Neuronal stem cell (in vitro differentiated cells): ENCODE measurements around the gene ARRDC3.

Source experiments
- DNase-seq: peaks from one replicate; pipeline ENCODE4 v3.0.0-alpha.2; 2013; ENCODE audit warnings: low spot score
- H2AFZ ChIP-seq: one replicate; pipeline ENCODE4 v1.6.1; 2013; ENCODE audit warnings: mild to moderate bottlenecking, low read length, inconsistent platforms
- H2AK5ac ChIP-seq: 2 replicates; pipeline ENCODE4 v1.6.1; 2013; ENCODE audit warnings: low read depth, mild to moderate bottlenecking, inconsistent platforms, low read length, moderate library complexity, mixed read lengths
- H2BK120ac ChIP-seq: 2 replicates; pipeline ENCODE4 v1.6.1; 2013; ENCODE audit warnings: low read depth, mild to moderate bottlenecking, inconsistent platforms, low read length, moderate library complexity, mixed read lengths
- H2BK12ac ChIP-seq: one replicate; pipeline ENCODE4 v1.6.1; 2013; ENCODE audit warnings: low read length, inconsistent platforms
- H2BK15ac ChIP-seq: 2 replicates; pipeline ENCODE4 v1.6.1; 2013; ENCODE audit warnings: mild to moderate bottlenecking, low read length, inconsistent platforms, mixed read lengths
- H2BK5ac ChIP-seq: one replicate; pipeline ENCODE4 v1.6.1; 2013; ENCODE audit warnings: inconsistent platforms, mild to moderate bottlenecking, low read length, moderate library complexity
- H3K14ac ChIP-seq: one replicate; pipeline ENCODE4 v1.6.1; 2013; ENCODE audit warnings: low read length, inconsistent platforms
- H3K18ac ChIP-seq: 2 replicates; pipeline ENCODE4 v1.6.1; 2013; ENCODE audit warnings: low read length, inconsistent platforms
- H3K23ac ChIP-seq: 2 replicates; pipeline ENCODE4 v1.6.1; 2013; ENCODE audit warnings: low read depth, mild to moderate bottlenecking, mixed read lengths, low read length, inconsistent platforms; ENCODE audit not compliant: poor library complexity
- H3K27ac ChIP-seq: replicated peaks from 3 replicates; pipeline ENCODE4 v1.5.1; 2013; ENCODE audit warnings: low read length, inconsistent platforms
- H3K27me3 ChIP-seq, 3 experiments: 2 replicates each; pipeline ENCODE4 v1.6.1; 2013; ENCODE audit warnings: low read length in 3 of 3, mild to moderate bottlenecking in 2 of 3, inconsistent platforms in 1 of 3, low read depth in 1 of 3, mixed read lengths in 1 of 3, moderate library complexity in 1 of 3; ENCODE audit not compliant: control insufficient read depth in 3 of 3, insufficient read depth in 3 of 3
- H3K36me3 ChIP-seq, 2 donors: replicated peaks in 1 of 2; 2 replicates each; pipeline ENCODE4 v1.6.1; 2013; ENCODE audit warnings: low read length in 2 of 2; ENCODE audit not compliant: control insufficient read depth in 2 of 2, insufficient read depth in 2 of 2
- H3K4ac ChIP-seq: 2 replicates; pipeline ENCODE4 v1.6.1; 2013; ENCODE audit warnings: inconsistent platforms, mild to moderate bottlenecking, low read length, moderate library complexity
- H3K4me1 ChIP-seq, 2 donors: 1 replicate in 1 of 2; 2 replicates in 1 of 2; pipeline ENCODE4 v1.6.1; 2013; ENCODE audit warnings: low read length in 2 of 2, low read depth in 1 of 2; ENCODE audit not compliant: control insufficient read depth in 2 of 2, insufficient read depth in 1 of 2
- H3K4me2 ChIP-seq: one replicate; pipeline ENCODE4 v1.6.1; 2013; ENCODE audit warnings: mild to moderate bottlenecking, low read length, inconsistent platforms; ENCODE audit not compliant: insufficient read depth, poor library complexity, severe bottlenecking
- H3K4me3 ChIP-seq, 2 donors: 2 replicates each; pipeline ENCODE4 v1.5.1; 2013; ENCODE audit warnings: low read length in 2 of 2, mild to moderate bottlenecking in 2 of 2, inconsistent platforms in 1 of 2, moderate library complexity in 1 of 2
- H3K79me1 ChIP-seq: one replicate; pipeline ENCODE4 v1.6.1; 2013; ENCODE audit warnings: low read depth, mild to moderate bottlenecking, inconsistent platforms, low read length, moderate library complexity
- H3K9ac ChIP-seq: one replicate; pipeline ENCODE4 v1.6.1; 2013; ENCODE audit warnings: mild to moderate bottlenecking, low read depth, low read length, inconsistent platforms; ENCODE audit not compliant: poor library complexity
- H3K9me3 ChIP-seq, 2 donors: replicated peaks in 1 of 2; 2 replicates each; pipeline versions ENCODE3 to v1.6.1; 2013; ENCODE audit warnings: low read length in 2 of 2, mild to moderate bottlenecking in 2 of 2, inconsistent platforms in 1 of 2, low read depth in 1 of 2, mixed read lengths in 1 of 2, moderate library complexity in 1 of 2; ENCODE audit not compliant: control insufficient read depth in 2 of 2, insufficient read depth in 1 of 2
- H4K8ac ChIP-seq: one replicate; pipeline ENCODE4 v1.6.1; 2013; ENCODE audit warnings: low read depth, mild to moderate bottlenecking, inconsistent platforms, low read length, moderate library complexity
- H4K91ac ChIP-seq: one replicate; pipeline ENCODE4 v1.6.1; 2013; ENCODE audit warnings: low read length, low read depth, mild to moderate bottlenecking, inconsistent platforms; ENCODE audit not compliant: poor library complexity
- WGBS, 2 donors: extraction: QIAGEN DNeasy Blood & Tissue Kit; methylation state at CpG; one replicate each; pipeline ENCODE4 v1.1.7; 2013; ENCODE audit warnings: missing lambda C conversion rate in 2 of 2, mixed read lengths in 1 of 2; ENCODE audit not compliant: insufficient read length in 2 of 2, insufficient replicate concordance in 1 of 2; ENCODE audit errors: extremely low coverage in 2 of 2; 5-methylcytosine and 5-hydroxymethylcytosine counted together

ARRDC3 gene

GRCh38 chr5:91361055-91361701, 21.9 kb downstream of the ARRDC3 start:
- no peak overlapping the region for H2BK15ac ChIP-seq
- no peak for DNase-seq
- no peak overlapping the region for H3K27ac ChIP-seq
- peaks cover 0 to 16% (median 0%) of the 10 kb centered on the region in 3 experiments for H3K27me3 ChIP-seq
- no peak overlapping the region for H2AFZ ChIP-seq
- WGBS, 2 donors: no CpG with 5 or more reads among the region's 6 CpGs
- no peaks in the 10 kb centered on the region for H3K79me1 ChIP-seq
- no peak overlapping the region for H2BK120ac ChIP-seq
- no peak overlapping the region for H2BK5ac ChIP-seq
- H2BK12ac ChIP-seq: no peak overlapping the region
- no peak overlapping the region for H2AK5ac ChIP-seq
- H3K4me2 ChIP-seq: no peak overlapping the region
- no peak overlapping the region for H3K4me3 ChIP-seq
- H4K91ac ChIP-seq: no peak overlapping the region
- H3K36me3 ChIP-seq: no peaks in the 10 kb centered on the region
- H3K4ac ChIP-seq: no peak overlapping the region
- H3K14ac ChIP-seq: no peak overlapping the region
- no peaks in the 10 kb centered on the region for H3K4me1 ChIP-seq
- H3K9me3 ChIP-seq: peaks cover 0 to 3% of the 10 kb centered on the region in 2 donors
- no peak overlapping the region for H3K23ac ChIP-seq
- H3K9ac ChIP-seq: no peak overlapping the region
- H4K8ac ChIP-seq: no peak overlapping the region
- H3K18ac ChIP-seq: no peak overlapping the region

DNA sequence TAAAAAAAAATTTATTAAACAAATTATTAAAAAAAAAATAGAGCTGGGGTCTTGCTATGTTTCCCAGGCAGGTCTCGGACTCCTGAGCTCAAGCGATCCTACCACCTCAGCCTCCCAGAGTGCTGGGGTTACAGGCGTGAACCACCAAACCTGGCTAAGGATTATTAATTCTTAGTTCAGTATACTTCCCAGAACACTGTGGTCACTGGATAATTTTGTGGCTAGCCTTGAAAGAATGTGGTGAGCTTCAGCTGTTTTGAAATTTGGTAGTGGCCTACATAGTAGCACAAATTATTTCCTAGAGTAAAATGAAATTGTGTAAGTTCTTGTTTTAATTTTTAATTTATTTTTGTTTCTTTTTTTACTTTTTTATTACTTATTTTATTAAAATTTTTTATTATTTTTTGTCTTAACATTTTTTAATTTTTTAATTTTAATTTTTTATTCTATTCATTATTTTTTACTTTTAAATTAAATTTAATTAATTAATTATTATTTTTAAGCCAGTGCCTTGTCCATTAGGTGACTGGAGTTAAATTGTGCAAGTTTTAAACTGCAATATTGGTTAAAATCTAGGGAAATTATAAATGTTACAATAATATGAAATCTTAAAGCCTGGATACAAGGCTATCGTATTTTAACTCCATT, 23.0 kb downstream of the ARRDC3 start:
- H3K4ac ChIP-seq: no peak overlapping the region
- H3K4me3 ChIP-seq: no peak overlapping the region

GRCh38 chr5:91357806-91358205, 25.3 kb downstream of the ARRDC3 start:
- Histone ChIP-seq H3K36me3 (no peaks in the 10 kb centered on the region), H3K4me2 (no peak overlapping the region), H3K9ac (no peak overlapping the region), H3K9me3 (peaks cover 0 to 3% of the 10 kb centered on the region in 2 donors), H2AK5ac (no peak overlapping the region), H3K23ac (no peak overlapping the region), H2BK120ac (no peak overlapping the region), H2BK5ac (no peak overlapping the region), H3K14ac (no peak overlapping the region), H2AFZ (no peak overlapping the region), H3K27me3 (peaks cover 0 to 40% (median 0%) of the 10 kb centered on the region in 3 experiments), H2BK12ac (no peak overlapping the region), H3K4me3 (no peak overlapping the region), H3K4ac (no peak overlapping the region), H2BK15ac (no peak overlapping the region), H3K18ac (no peak overlapping the region), H3K79me1 (no peaks in the 10 kb centered on the region), H4K91ac (no peak overlapping the region), H4K8ac (no peak overlapping the region), H3K4me1 (no peaks in the 10 kb centered on the region), H3K27ac (no peak overlapping the region)
- no peak for DNase-seq
- WGBS, 2 donors: no CpG with 5 or more reads among the region's 2 CpGs

More for the DNA sequence above, 23.0 kb downstream of the ARRDC3 start:
- Histone ChIP-seq H3K14ac (no peak overlapping the region), H4K8ac (no peak overlapping the region), H3K36me3 (no peaks in the 10 kb centered on the region), H3K9ac (no peak overlapping the region), H2BK120ac (no peak overlapping the region), H3K27me3 (peaks cover 0 to 23% (median 0%) of the 10 kb centered on the region in 3 experiments), H3K4me1 (no peaks in the 10 kb centered on the region), H2BK12ac (no peak overlapping the region), H3K27ac (no peak overlapping the region), H3K79me1 (no peaks in the 10 kb centered on the region), H2AK5ac (no peak overlapping the region), H3K9me3 (peaks cover 0 to 3% of the 10 kb centered on the region in 2 donors), H3K4me2 (no peak overlapping the region), H2BK5ac (no peak overlapping the region), H3K23ac (no peak overlapping the region), H3K18ac (no peak overlapping the region), H4K91ac (no peak overlapping the region), H2BK15ac (no peak overlapping the region), H2AFZ (no peak overlapping the region)
- DNase-seq: no peak
- no CpG with 5 or more reads among the region's 4 CpGs for WGBS, 2 donors

- H2BK15ac ChIP-seq: no peak overlapping the region
- no peak overlapping the region for H3K23ac ChIP-seq
- H2BK12ac ChIP-seq: no peak overlapping the region
- DNase-seq: no peak
- peaks cover 0 to 3% of the 10 kb centered on the region in 2 donors for H3K9me3 ChIP-seq
- H4K8ac ChIP-seq: no peak overlapping the region
- H3K18ac ChIP-seq: no peak overlapping the region
- no peak overlapping the region for H4K91ac ChIP-seq
- H3K27ac ChIP-seq: no peak overlapping the region
- H2BK5ac ChIP-seq: no peak overlapping the region
- H3K36me3 ChIP-seq: no peaks in the 10 kb centered on the region
- no CpG with 5 or more reads among the region's 8 CpGs for WGBS, 2 donors
- no peaks in the 10 kb centered on the region for H3K79me1 ChIP-seq
- no peaks in the 10 kb centered on the region for H3K4me1 ChIP-seq
- no peak overlapping the region for H2AK5ac ChIP-seq
- peaks cover 0 to 47% (median 0%) of the 10 kb centered on the region in 3 experiments for H3K27me3 ChIP-seq
- no peak overlapping the region for H2AFZ ChIP-seq
- H3K4ac ChIP-seq: no peak overlapping the region
- H3K4me2 ChIP-seq: no peak overlapping the region
- no peak overlapping the region for H2BK120ac ChIP-seq
- no peak overlapping the region for H3K4me3 ChIP-seq
- H3K9ac ChIP-seq: no peak overlapping the region
- H3K14ac ChIP-seq: no peak overlapping the region
These were observed 26.0 kb downstream of the ARRDC3 start for GRCh38 chr5:91357012-91357634.
